ENCODE measurements around the gene BASP1. TPM values are rescaled to one million over a fixed set of nuclear protein-coding genes. Genes with fewer than 3 reads are reported as not detected.

Gene BASP1
- polyA plus RNA-seq, 1 of the 3 experiments (the other 2 are of a cell fraction) = 107 TPM

DNA sequence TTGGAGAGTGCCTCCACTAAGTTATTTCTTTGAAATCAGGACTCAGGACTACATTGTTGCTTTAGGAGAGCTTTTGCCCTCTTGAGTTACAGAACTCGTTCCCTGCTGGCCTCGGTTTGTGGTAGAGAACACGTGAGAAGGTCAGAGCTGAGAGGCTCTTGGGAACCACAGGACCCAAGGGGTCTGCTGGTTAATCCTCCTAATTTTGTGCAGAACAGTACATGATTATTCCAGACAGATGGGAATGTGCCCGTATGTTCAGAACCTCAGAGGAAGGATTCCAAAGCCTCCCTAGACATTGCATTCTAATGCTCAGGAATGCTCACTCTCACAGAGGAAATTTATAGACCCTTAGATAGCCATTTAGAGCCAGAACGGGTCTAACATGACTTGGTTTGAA is 25.2 kb upstream of the BASP1 start:
- Histone ChIP-seq H3K4me2 (no peak overlapping the region), H3K4me3 (ENCODE audit: low read depth in 2 of 2, low read length in 1 of 2) (no peak overlapping the region), H3K79me2 (ENCODE audit: insufficient read depth) (peaks cover 5% of the 10 kb centered on the region), H3K4me1 (ENCODE audit: control insufficient read depth in 1 of 2, insufficient read depth in 2 of 2, low read depth in 1 of 2, low read length in 1 of 2) (peaks cover 0 to 28% of the 10 kb centered on the region in 2 experiments; a peak in 1 of 4 replicates), H3K9ac (no peak overlapping the region), H3K36me3 (replicated peaks in 1 of 2; ENCODE audit: control insufficient read depth in 1 of 2, insufficient read depth in 2 of 2, low read length in 1 of 2) (peaks cover 0 to 2% of the 10 kb centered on the region in 2 experiments), H4K20me1 (ENCODE audit: insufficient read depth) (no peaks in the 10 kb centered on the region), H3K27ac (ENCODE audit: low read depth in 2 of 2, low read length in 1 of 2) (no peak overlapping the region), H3F3A (replicated peaks; ENCODE audit: insufficient read depth) (peaks cover 35% of the 10 kb centered on the region), H2AFZ (ENCODE audit: low read depth) (no peak overlapping the region), H3K9me3 (no peaks in the 10 kb centered on the region), H3K27me3 (ENCODE audit: insufficient read depth) (no peaks in the 10 kb centered on the region), H3K9me2 (no peaks in the 10 kb centered on the region)
- no peak for DNase-seq
- ChIA-PET CTCF (interaction anchor here (0.6 to 7.2 kb wide), 6 partner anchors 11 to 523 kb away, joined by 3 to 159 read pairs (median 26); no protein-coding TSS in a partner anchor), POLR2A (no interaction called here)
- TF ChIP-seq RFX5 (IDR thresholded peaks at IDR 0.05; ENCODE audit: low read length) = no peak
- TF ChIP-seq FOSL2 (IDR thresholded peaks at IDR 0.05; ENCODE audit: borderline replicate concordance, low read depth) = no peak
- TF ChIP-seq, protein P1, sequence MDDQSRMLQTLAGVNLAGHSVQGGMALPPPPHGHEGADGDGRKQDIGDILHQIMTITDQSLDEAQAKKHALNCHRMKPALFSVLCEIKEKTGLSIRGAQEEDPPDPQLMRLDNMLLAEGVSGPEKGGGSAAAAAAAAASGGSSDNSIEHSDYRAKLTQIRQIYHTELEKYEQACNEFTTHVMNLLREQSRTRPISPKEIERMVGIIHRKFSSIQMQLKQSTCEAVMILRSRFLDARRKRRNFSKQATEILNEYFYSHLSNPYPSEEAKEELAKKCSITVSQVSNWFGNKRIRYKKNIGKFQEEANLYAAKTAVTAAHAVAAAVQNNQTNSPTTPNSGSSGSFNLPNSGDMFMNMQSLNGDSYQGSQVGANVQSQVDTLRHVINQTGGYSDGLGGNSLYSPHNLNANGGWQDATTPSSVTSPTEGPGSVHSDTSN (IDR thresholded peaks at IDR 0.05) = no peak
- no peak for TF ChIP-seq RAD21 (IDR thresholded peaks at IDR 0.05; ENCODE audit: low read length)
- TF ChIP-seq, protein P2, sequence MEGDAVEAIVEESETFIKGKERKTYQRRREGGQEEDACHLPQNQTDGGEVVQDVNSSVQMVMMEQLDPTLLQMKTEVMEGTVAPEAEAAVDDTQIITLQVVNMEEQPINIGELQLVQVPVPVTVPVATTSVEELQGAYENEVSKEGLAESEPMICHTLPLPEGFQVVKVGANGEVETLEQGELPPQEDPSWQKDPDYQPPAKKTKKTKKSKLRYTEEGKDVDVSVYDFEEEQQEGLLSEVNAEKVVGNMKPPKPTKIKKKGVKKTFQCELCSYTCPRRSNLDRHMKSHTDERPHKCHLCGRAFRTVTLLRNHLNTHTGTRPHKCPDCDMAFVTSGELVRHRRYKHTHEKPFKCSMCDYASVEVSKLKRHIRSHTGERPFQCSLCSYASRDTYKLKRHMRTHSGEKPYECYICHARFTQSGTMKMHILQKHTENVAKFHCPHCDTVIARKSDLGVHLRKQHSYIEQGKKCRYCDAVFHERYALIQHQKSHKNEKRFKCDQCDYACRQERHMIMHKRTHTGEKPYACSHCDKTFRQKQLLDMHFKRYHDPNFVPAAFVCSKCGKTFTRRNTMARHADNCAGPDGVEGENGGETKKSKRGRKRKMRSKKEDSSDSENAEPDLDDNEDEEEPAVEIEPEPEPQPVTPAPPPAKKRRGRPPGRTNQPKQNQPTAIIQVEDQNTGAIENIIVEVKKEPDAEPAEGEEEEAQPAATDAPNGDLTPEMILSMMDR (IDR thresholded peaks at IDR 0.05) = no peak
- TF ChIP-seq GATA2 (CRISPR knock-in tag; IDR thresholded peaks at IDR 0.05) = no peak
- TF ChIP-seq, protein P3, sequence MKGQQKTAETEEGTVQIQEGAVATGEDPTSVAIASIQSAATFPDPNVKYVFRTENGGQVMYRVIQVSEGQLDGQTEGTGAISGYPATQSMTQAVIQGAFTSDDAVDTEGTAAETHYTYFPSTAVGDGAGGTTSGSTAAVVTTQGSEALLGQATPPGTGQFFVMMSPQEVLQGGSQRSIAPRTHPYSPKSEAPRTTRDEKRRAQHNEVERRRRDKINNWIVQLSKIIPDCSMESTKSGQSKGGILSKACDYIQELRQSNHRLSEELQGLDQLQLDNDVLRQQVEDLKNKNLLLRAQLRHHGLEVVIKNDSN (IDR thresholded peaks at IDR 0.05; ENCODE audit: borderline replicate concordance, low read depth) = no peak
- TF ChIP-seq TEAD4 (IDR thresholded peaks at IDR 0.05; ENCODE audit: borderline replicate concordance, insufficient read depth) = no peak
- TF ChIP-seq YY1 (IDR thresholded peaks at IDR 0.05; ENCODE audit: low read depth) = no peak
- no peak for TF ChIP-seq MXI1 (IDR thresholded peaks at IDR 0.05; ENCODE audit: low read depth, low read length)
- TF ChIP-seq SIN3A (IDR thresholded peaks at IDR 0.05; ENCODE audit: borderline replicate concordance, low read depth, low read length) = no peak
- no peak for TF ChIP-seq EP300 (IDR thresholded peaks at IDR 0.05; ENCODE audit: borderline replicate concordance in 1 of 2, low read depth in 1 of 2, low read length in 1 of 2)
- TF ChIP-seq MEF2A (IDR thresholded peaks at IDR 0.05; ENCODE audit: borderline replicate concordance, low read depth) = no peak
- 71% methylated on average over 5 of the region's 5 CpGs for WGBS (ENCODE audit: low lambda C conversion rate)

DNA sequence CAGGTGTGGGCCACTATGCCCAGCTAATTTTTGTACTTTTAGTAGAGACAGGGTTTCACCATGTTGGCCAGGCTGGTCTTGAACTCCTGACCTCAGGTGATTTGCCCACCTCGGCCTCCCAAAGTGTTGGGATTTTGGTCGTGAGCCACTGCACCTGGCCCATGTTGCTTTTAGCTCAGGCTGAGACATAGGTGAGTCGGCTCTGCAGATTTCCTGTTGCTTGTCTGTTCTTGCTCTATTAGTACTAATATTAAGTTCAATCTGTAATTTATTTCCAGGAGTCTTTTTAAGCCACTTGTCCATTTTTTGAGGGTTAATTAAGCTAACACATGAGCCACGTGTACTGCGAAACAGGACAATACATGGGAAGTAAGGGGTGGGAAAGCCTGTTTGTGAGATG is 21.4 kb upstream of the BASP1 start:
- DNase-seq = no peak
- Histone ChIP-seq H3F3A (replicated peaks; ENCODE audit: insufficient read depth) (peaks cover 6% of the 10 kb centered on the region), H3K9ac (no peak overlapping the region), H3K79me2 (ENCODE audit: insufficient read depth) (no peaks in the 10 kb centered on the region), H3K4me1 (ENCODE audit: control insufficient read depth in 1 of 2, insufficient read depth in 2 of 2, low read depth in 1 of 2, low read length in 1 of 2) (0 out of 4 replicates have a peak, but pooled peaks cover 0 to 4% of the 10 kb centered on the region in 2 experiments), H2AFZ (ENCODE audit: low read depth) (no peak overlapping the region), H3K27ac (ENCODE audit: low read depth in 2 of 2, low read length in 1 of 2) (no peak overlapping the region), H3K27me3 (ENCODE audit: insufficient read depth) (no peaks in the 10 kb centered on the region), H3K9me2 (no peaks in the 10 kb centered on the region), H3K4me3 (ENCODE audit: low read depth in 2 of 2, low read length in 1 of 2) (no peak overlapping the region), H3K36me3 (replicated peaks in 1 of 2; ENCODE audit: control insufficient read depth in 1 of 2, insufficient read depth in 2 of 2, low read length in 1 of 2) (peaks cover 0 to 5% of the 10 kb centered on the region in 2 experiments), H3K9me3 (no peaks in the 10 kb centered on the region), H3K4me2 (no peak overlapping the region), H4K20me1 (ENCODE audit: insufficient read depth) (no peaks in the 10 kb centered on the region)
- WGBS (ENCODE audit: low lambda C conversion rate) = 87% methylated on average over 4 of the region's 5 CpGs
- POLR2A ChIA-PET = no interaction called here
- CTCF ChIA-PET = interaction anchor here (1.8 kb wide), 1 partner anchor 405 kb away, joined by 9 read pairs; no protein-coding TSS in a partner anchor
- no peak for TF ChIP-seq MXI1 (IDR thresholded peaks at IDR 0.05; ENCODE audit: low read depth, low read length)
- TF ChIP-seq EZH2phosphoT487 (IDR thresholded peaks at IDR 0.05; ENCODE audit: borderline replicate concordance, low read depth) = no peak
- no peak for TF ChIP-seq TCF12 (IDR thresholded peaks at IDR 0.05)
- TF ChIP-seq MEF2A (IDR thresholded peaks at IDR 0.05; ENCODE audit: borderline replicate concordance, low read depth) = no peak
- TF ChIP-seq, protein P4, sequence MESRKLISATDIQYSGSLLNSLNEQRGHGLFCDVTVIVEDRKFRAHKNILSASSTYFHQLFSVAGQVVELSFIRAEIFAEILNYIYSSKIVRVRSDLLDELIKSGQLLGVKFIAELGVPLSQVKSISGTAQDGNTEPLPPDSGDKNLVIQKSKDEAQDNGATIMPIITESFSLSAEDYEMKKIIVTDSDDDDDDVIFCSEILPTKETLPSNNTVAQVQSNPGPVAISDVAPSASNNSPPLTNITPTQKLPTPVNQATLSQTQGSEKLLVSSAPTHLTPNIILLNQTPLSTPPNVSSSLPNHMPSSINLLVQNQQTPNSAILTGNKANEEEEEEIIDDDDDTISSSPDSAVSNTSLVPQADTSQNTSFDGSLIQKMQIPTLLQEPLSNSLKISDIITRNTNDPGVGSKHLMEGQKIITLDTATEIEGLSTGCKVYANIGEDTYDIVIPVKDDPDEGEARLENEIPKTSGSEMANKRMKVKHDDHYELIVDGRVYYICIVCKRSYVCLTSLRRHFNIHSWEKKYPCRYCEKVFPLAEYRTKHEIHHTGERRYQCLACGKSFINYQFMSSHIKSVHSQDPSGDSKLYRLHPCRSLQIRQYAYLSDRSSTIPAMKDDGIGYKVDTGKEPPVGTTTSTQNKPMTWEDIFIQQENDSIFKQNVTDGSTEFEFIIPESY (IDR thresholded peaks at IDR 0.05; ENCODE audit: borderline replicate concordance, low read depth) = no peak
- TF ChIP-seq, protein P5, sequence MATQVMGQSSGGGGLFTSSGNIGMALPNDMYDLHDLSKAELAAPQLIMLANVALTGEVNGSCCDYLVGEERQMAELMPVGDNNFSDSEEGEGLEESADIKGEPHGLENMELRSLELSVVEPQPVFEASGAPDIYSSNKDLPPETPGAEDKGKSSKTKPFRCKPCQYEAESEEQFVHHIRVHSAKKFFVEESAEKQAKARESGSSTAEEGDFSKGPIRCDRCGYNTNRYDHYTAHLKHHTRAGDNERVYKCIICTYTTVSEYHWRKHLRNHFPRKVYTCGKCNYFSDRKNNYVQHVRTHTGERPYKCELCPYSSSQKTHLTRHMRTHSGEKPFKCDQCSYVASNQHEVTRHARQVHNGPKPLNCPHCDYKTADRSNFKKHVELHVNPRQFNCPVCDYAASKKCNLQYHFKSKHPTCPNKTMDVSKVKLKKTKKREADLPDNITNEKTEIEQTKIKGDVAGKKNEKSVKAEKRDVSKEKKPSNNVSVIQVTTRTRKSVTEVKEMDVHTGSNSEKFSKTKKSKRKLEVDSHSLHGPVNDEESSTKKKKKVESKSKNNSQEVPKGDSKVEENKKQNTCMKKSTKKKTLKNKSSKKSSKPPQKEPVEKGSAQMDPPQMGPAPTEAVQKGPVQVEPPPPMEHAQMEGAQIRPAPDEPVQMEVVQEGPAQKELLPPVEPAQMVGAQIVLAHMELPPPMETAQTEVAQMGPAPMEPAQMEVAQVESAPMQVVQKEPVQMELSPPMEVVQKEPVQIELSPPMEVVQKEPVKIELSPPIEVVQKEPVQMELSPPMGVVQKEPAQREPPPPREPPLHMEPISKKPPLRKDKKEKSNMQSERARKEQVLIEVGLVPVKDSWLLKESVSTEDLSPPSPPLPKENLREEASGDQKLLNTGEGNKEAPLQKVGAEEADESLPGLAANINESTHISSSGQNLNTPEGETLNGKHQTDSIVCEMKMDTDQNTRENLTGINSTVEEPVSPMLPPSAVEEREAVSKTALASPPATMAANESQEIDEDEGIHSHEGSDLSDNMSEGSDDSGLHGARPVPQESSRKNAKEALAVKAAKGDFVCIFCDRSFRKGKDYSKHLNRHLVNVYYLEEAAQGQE (IDR thresholded peaks at IDR 0.05; ENCODE audit: low read depth, low read length) = no peak
- no peak for TF ChIP-seq JUND (IDR thresholded peaks at IDR 0.05)
- TF ChIP-seq YY1 (IDR thresholded peaks at IDR 0.05; ENCODE audit: low read depth) = no peak
